GM18502 (cell line): Measurements from ENCODE around the gene SLC16A7.

Experiments
- ATAC-seq: cut with Tn5 transposase; IDR thresholded peaks from one replicate; pipeline ENCODE4 v1.9.1; 2021; ENCODE audit warnings: mild to moderate bottlenecking; ENCODE audit not compliant: unreplicated experiment, poor library complexity

The SLC16A7 gene

DNA sequence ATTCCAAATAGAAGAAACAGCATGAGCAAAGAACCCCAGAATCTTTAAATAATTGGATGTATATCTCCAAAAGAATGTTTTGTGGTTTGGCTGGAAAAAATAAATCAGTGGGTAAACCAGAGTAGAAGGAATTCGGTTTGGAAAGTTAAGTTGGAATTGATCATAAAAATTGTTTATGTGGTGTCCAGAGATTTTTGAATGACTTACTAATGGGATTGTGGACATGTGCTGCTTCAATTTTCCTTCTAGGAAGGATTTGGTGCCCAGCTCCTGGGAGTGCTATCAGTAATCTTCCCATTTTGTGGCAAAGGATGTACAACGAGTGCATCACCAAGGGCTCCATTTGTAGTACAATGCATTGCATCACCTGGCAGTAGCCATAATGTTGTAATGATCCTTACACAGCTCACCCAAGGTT lies 224.8 kb downstream of the SLC16A7 start:
- ATAC-seq, result no peak

DNA sequence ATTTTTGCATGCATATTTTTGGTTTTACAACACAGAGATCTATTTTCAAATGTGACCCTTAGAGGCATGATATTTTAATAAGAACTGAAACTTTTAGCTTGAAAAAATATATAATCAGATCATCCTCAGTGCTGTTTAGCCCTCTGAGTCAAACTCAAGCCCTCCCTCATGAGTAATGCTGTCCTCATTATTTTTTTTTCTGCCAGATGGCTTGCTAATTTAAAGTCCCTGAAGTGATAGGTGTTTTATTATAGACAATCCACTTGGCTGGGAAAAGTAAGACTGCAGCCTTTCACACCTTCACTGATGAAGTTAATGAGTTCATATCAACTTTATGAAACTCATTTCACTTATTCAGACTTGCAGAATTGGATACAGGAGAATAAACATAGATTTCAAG lies 227.7 kb downstream of the SLC16A7 start:
- no peak for ATAC-seq

DNA sequence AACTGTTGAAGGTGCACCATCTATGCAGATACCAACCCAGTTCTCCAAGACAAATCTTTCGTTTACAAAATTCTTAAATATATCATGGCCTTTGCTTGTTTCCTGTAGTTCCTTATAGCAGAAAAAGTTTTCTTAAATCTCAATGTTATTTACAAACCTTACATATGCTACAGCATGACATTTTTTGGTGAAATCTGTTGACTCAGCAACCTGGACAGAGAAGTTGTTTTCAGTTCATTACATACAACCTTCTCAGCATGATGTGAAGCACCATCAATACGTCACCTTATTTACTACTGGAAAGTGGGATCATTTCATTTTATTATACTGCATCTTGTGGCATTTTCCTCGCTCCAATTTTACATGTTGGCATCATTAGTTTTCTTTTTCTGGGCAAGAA lies 231.9 kb downstream of the SLC16A7 start:
- ATAC-seq, result no peak

DNA sequence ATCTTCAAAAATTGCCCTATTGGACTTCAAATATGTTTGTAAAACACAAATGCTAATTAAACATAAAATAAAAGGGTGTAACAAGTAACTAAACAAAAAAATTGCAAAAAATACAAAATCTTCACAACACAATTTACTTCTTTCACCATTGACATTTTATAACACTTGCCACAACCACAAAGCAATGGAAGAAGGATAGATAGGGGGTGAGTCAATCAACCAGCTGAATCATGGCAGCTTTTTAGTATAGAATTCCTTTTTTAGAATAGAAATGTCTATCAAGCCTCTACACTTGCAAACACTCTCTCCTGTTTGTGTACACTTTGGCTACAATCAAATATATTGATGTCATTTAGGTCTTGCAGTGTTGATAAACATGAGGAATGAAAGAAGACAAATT lies 232.7 kb downstream of the SLC16A7 start:
- no peak for ATAC-seq

DNA sequence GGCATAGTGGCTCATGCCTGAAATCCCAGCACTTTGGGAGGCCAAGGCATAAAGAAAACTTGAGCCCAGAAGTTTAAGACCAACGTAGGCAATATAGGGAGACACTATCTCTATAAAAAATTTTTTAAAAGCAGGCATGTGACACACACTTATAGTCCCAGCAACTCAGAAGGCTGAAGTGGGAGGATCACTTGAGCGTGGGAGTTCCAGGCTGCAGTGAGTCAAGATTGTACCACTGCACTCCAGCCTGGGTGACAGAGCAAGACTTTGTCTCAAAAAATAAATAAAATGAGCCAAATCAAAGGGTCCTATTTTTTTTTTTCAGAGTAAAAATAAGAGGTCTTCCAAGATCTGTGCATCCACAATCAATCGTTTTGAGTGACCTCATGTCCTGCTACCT lies 237.6 kb downstream of the SLC16A7 start:
- no peak for ATAC-seq

DNA sequence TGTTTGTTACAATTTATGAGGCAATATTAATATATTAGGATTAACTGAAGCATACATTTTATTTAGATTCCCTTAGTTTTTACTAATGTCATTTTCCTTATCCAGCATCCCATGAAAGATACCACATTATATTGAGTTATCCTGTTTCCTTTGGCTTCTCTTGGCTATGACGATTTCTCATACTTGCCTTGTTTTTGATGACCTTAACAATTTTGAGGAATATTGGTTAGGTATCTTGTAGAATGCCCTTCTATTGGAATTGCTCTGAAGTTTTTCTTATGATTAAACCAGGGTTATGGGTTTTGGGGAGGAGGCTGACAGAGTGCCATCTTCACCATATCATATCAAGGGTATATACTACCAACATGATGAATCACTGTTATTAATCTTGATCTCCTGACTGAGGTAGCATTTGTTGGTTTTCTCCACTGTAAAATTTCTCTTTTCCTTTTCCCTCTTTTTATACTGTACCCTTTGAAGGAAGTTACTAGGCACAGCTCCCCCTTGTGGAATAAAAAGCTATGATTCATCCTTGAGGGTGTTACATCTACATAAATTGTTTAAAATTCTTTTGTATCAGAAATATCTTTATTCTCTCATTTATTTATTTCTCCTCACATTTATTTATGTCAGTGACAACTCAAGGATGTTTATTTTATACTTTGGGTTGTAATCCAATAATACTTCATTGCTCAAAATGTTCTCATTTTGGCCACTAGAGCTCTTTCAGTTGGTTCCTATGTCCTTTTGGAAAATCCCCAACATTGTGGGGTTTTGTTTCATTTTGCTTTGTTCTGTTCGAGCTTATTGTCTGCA lies 239.0 kb downstream of the SLC16A7 start:
- ATAC-seq, result peak; percentile 71
